ENCODE measurements around the gene MICU1. TPM values are rescaled to one million over a fixed set of nuclear protein-coding genes. Genes with fewer than 3 reads are reported as not detected.
A peak's percentile ranks its signal among the peaks of the same experiment; 100 is the strongest.

Gene MICU1
- total and polyA plus RNA-seq, 2 of the 13 experiments (the other 11 are each of a cell fraction or from before 2014, with no cell fraction given), result 32.5 to 56.1 TPM

DNA sequence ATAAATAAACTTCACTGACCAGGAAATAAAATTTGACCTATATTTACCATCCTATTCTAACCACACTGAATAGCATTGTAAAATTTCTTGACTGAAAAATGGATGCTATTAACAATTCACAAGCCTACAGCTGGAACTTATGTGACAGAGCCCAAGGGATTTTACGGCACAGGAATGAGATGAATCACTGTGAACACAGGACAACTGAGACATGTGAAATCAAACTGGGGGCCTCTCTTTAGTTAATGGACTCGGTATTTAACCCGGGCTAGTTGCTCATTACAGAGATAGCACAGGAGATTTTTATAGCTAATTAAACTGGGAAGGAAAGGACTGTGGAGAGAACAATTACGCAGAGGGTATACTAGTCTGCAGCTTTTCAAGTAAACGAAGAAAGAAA, 100.6 kb downstream of the MICU1 start:
- ATAC-seq, result peak; percentile 88
- Histone ChIP-seq H3K27me3 (ENCODE audit: control insufficient read depth in 1 of 2, insufficient read depth in 2 of 2, low read length in 2 of 2) (no peaks in the 10 kb centered on the region), H3K4me2 (ENCODE audit: low read depth, low read length) (peak overlapping the region; percentile 76), H3K79me2 (ENCODE audit: insufficient read depth, low read length) (peaks cover 37% of the 10 kb centered on the region), H3K27ac (ENCODE audit: extremely low read length, insufficient read depth, low read length) (peak overlapping the region; percentile 89), H3K9me3 (ENCODE audit: low read length) (no peaks in the 10 kb centered on the region), H3K36me3 (replicated peaks in 1 of 2; ENCODE audit: control insufficient read depth in 1 of 2, insufficient read depth in 2 of 2, low read length in 2 of 2) (no peaks in the 10 kb centered on the region; a peak in 1 of 5 replicates), H3K9ac (ENCODE audit: insufficient read depth, low read depth, low read length) (peak overlapping the region; percentile 71), H3K4me3 (replicated peaks in 1 of 3; ENCODE audit: insufficient read depth in 1 of 3, low read depth in 2 of 3, low read length in 3 of 3) (peak overlapping the region; percentile 51 to 77 (median 63); a peak in 5 of 6 replicates), H4K20me1 (ENCODE audit: insufficient read depth, low read length) (no peaks in the 10 kb centered on the region), H2AFZ (ENCODE audit: low read length) (no peak overlapping the region), H3K4me1 (ENCODE audit: insufficient read depth, low read length) (peaks cover 70% of the 10 kb centered on the region)
- WGBS (ENCODE audit: low lambda C conversion rate), result 6% methylated on average over 5 of the region's 5 CpGs
- intact Hi-C loops (cut with micrococcal nuclease; ENCODE audit: unreplicated experiment), result no loop called here
- ChIA-PET CTCF (ENCODE audit: low intra/inter-chr PET ratio, low total read pairs) (no interaction called here), POLR2A (interaction anchor here (0.9 to 1.1 kb wide), 2 partner anchors 19 to 28 kb away, joined by 3 read pairs; no protein-coding TSS in a partner anchor)
- DNase-seq (ENCODE audit: low spot score), result peak; percentile 74
- FAIRE-seq, result no peak
- in situ Hi-C loops (cut with HindIII; ENCODE audit: extremely low pct_ligation_motif_present, low pct_unique_long_range_greater_than_20kb), result no loop called here
- no TSS peak for BruUV-seq (replicated peaks)
- TF ChIP-seq SIX1 (CRISPR knock-in tag; IDR thresholded peaks at IDR 0.05; ENCODE audit: borderline replicate concordance), result peak; percentile 21; the same call in 1 of the 2 replicates
- no peak for TF ChIP-seq THYN1 (CRISPR knock-in tag; IDR thresholded peaks at IDR 0.05; ENCODE audit: borderline replicate concordance, low read depth)
- 0 out of 2 replicates have a peak, but pooled peaks have one; percentile 35 for TF ChIP-seq MIXL1 (CRISPR knock-in tag; IDR thresholded peaks at IDR 0.05)
- TF ChIP-seq ZNF678 (CRISPR knock-in tag; IDR thresholded peaks at IDR 0.05), result no peak
- TF ChIP-seq, protein P1, sequence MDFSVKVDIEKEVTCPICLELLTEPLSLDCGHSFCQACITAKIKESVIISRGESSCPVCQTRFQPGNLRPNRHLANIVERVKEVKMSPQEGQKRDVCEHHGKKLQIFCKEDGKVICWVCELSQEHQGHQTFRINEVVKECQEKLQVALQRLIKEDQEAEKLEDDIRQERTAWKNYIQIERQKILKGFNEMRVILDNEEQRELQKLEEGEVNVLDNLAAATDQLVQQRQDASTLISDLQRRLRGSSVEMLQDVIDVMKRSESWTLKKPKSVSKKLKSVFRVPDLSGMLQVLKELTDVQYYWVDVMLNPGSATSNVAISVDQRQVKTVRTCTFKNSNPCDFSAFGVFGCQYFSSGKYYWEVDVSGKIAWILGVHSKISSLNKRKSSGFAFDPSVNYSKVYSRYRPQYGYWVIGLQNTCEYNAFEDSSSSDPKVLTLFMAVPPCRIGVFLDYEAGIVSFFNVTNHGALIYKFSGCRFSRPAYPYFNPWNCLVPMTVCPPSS (IDR thresholded peaks at IDR 0.05), result no peak
- TF ChIP-seq, protein P2, sequence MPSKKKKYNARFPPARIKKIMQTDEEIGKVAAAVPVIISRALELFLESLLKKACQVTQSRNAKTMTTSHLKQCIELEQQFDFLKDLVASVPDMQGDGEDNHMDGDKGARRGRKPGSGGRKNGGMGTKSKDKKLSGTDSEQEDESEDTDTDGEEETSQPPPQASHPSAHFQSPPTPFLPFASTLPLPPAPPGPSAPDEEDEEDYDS (CRISPR knock-in tag; IDR thresholded peaks at IDR 0.05), result 0 out of 2 replicates have a peak, but pooled peaks have one; percentile 5
- TF ChIP-seq, protein P3, sequence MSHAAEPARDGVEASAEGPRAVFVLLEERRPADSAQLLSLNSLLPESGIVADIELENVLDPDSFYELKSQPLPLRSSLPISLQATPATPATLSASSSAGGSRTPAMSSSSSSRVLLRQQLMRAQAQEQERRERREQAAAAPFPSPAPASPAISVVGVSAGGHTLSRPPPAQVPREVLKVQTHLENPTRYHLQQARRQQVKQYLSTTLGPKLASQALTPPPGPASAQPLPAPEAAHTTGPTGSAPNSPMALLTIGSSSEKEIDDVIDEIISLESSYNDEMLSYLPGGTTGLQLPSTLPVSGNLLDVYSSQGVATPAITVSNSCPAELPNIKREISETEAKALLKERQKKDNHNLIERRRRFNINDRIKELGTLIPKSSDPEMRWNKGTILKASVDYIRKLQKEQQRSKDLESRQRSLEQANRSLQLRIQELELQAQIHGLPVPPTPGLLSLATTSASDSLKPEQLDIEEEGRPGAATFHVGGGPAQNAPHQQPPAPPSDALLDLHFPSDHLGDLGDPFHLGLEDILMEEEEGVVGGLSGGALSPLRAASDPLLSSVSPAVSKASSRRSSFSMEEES (CRISPR knock-in tag; IDR thresholded peaks at IDR 0.05), result 0 out of 2 replicates have a peak, but pooled peaks have one; percentile 5
- TF ChIP-seq HMG20A (CRISPR knock-in tag; IDR thresholded peaks at IDR 0.05; ENCODE audit: borderline replicate concordance), result peak; percentile 8; the same call in 1 of the 2 replicates
- no peak for TF ChIP-seq ZNF772 (CRISPR knock-in tag; IDR thresholded peaks at IDR 0.05)
- TF ChIP-seq RORA (CRISPR knock-in tag; IDR thresholded peaks at IDR 0.05), result no peak
- no peak for TF ChIP-seq SALL1 (CRISPR knock-in tag; IDR thresholded peaks at IDR 0.05)
- no peak for TF ChIP-seq ARNTL (CRISPR knock-in tag; IDR thresholded peaks at IDR 0.05)
- TF ChIP-seq TP53 (CRISPR knock-in tag; conservative IDR thresholded peaks at IDR 0.05), result no peak
- no peak for TF ChIP-seq SCMH1 (CRISPR knock-in tag; IDR thresholded peaks at IDR 0.05; ENCODE audit: borderline replicate concordance)
- no peak for TF ChIP-seq SIN3B (IDR thresholded peaks at IDR 0.05; ENCODE audit: low read length)
- TF ChIP-seq, protein P4, sequence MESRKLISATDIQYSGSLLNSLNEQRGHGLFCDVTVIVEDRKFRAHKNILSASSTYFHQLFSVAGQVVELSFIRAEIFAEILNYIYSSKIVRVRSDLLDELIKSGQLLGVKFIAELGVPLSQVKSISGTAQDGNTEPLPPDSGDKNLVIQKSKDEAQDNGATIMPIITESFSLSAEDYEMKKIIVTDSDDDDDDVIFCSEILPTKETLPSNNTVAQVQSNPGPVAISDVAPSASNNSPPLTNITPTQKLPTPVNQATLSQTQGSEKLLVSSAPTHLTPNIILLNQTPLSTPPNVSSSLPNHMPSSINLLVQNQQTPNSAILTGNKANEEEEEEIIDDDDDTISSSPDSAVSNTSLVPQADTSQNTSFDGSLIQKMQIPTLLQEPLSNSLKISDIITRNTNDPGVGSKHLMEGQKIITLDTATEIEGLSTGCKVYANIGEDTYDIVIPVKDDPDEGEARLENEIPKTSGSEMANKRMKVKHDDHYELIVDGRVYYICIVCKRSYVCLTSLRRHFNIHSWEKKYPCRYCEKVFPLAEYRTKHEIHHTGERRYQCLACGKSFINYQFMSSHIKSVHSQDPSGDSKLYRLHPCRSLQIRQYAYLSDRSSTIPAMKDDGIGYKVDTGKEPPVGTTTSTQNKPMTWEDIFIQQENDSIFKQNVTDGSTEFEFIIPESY (CRISPR knock-in tag; IDR thresholded peaks at IDR 0.05), result no peak
- TF ChIP-seq ZFP36L1 (CRISPR knock-in tag; IDR thresholded peaks at IDR 0.05), result no peak
- 0 out of 2 replicates have a peak, but pooled peaks have one; percentile 38 for TF ChIP-seq RBFOX2 (IDR thresholded peaks at IDR 0.05; ENCODE audit: low read depth, low read length)
- TF ChIP-seq, protein P5, sequence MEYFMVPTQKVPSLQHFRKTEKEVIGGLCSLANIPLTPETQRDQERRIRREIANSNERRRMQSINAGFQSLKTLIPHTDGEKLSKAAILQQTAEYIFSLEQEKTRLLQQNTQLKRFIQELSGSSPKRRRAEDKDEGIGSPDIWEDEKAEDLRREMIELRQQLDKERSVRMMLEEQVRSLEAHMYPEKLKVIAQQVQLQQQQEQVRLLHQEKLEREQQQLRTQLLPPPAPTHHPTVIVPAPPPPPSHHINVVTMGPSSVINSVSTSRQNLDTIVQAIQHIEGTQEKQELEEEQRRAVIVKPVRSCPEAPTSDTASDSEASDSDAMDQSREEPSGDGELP (IDR thresholded peaks at IDR 0.05; ENCODE audit: borderline replicate concordance, low read depth), result peak; percentile 45; the same call in 1 of the 2 replicates

All from HepG2 (cell line).